Astrocyte of the spinal cord (primary cell): ENCODE results near the gene SELENOS.

Experiments used
- DNase-seq: peaks from one replicate; pipeline ENCODE4 v3.0.0; 2011; ENCODE audit warnings: low read depth, low spot score
- H3K4me3 ChIP-seq: 2 replicates; pipeline ENCODE4 v1.5.1; 2011; ENCODE audit warnings: low read depth, mild to moderate bottlenecking, low read length, moderate library complexity
- in situ Hi-C: cut with HindIII; loops from 2 replicates; pipeline ENCODE4 v1.10.0; 2017; ENCODE audit warnings: low sequenced_read_pairs
- TF ChIP-seq, protein P1 (sequence below): IDR thresholded peaks from 2 replicates; pipeline ENCODE4 v1.5.1; 2012; ENCODE audit warnings: low read depth, mild to moderate bottlenecking, low read length, inconsistent platforms

The SELENOS gene

DNA sequence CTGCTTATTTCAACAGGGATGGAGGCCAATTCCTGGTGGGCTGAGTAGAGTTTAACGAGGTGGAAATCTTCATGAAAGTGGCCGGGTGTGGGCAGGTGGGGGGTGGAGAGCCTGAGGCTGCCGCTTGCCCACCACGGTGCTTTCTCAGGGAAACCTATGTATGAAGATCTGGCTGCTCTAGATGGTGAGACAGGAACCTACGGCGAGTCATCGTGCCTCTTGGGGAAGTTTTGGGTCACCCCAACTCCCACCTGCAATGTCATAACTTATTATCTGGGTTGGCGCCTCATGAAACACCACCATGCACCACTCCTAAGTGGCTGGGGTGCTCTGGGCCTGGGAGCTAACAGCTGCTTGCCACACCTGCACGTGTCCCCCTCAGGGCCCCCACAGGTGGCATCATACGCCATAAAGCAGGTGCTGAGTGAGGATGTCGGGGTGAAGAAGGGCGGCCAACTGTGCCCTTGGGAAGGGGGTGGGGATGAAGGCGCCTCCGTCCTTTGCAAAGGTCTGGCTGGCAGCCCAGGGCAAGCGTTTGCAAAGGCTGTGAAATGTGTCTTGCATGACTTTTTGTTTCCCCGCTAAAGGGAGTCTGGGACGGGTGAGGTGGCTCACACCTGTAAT, 45.7 kb upstream of the SELENOS start:
- in situ Hi-C loops = no loop called here
- DNase-seq = no peak
- TF ChIP-seq, protein P1, sequence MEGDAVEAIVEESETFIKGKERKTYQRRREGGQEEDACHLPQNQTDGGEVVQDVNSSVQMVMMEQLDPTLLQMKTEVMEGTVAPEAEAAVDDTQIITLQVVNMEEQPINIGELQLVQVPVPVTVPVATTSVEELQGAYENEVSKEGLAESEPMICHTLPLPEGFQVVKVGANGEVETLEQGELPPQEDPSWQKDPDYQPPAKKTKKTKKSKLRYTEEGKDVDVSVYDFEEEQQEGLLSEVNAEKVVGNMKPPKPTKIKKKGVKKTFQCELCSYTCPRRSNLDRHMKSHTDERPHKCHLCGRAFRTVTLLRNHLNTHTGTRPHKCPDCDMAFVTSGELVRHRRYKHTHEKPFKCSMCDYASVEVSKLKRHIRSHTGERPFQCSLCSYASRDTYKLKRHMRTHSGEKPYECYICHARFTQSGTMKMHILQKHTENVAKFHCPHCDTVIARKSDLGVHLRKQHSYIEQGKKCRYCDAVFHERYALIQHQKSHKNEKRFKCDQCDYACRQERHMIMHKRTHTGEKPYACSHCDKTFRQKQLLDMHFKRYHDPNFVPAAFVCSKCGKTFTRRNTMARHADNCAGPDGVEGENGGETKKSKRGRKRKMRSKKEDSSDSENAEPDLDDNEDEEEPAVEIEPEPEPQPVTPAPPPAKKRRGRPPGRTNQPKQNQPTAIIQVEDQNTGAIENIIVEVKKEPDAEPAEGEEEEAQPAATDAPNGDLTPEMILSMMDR = no peak
- no peak overlapping the region for H3K4me3 ChIP-seq

GRCh38 chr15:101322016-101322695, 44.9 kb upstream of the SELENOS start:
- in situ Hi-C loops = no loop called here
- no peak overlapping the region for H3K4me3 ChIP-seq
- TF ChIP-seq, protein P1 = no peak
- DNase-seq = no peak

GRCh38 chr15:101320501-101321052, 43.3 kb upstream of the SELENOS start:
- in situ Hi-C loops = no loop called here
- no peak overlapping the region for H3K4me3 ChIP-seq
- TF ChIP-seq, protein P1 = peak; percentile 7

GRCh38 chr15:101318839-101319238, 41.6 kb upstream of the SELENOS start:
- no peak for DNase-seq
- in situ Hi-C loops = no loop called here
- TF ChIP-seq, protein P1 = no peak
- no peak overlapping the region for H3K4me3 ChIP-seq

More at GRCh38 chr15:101320501-101321052, 43.3 kb upstream of the SELENOS start:
- no peak for DNase-seq

DNA sequence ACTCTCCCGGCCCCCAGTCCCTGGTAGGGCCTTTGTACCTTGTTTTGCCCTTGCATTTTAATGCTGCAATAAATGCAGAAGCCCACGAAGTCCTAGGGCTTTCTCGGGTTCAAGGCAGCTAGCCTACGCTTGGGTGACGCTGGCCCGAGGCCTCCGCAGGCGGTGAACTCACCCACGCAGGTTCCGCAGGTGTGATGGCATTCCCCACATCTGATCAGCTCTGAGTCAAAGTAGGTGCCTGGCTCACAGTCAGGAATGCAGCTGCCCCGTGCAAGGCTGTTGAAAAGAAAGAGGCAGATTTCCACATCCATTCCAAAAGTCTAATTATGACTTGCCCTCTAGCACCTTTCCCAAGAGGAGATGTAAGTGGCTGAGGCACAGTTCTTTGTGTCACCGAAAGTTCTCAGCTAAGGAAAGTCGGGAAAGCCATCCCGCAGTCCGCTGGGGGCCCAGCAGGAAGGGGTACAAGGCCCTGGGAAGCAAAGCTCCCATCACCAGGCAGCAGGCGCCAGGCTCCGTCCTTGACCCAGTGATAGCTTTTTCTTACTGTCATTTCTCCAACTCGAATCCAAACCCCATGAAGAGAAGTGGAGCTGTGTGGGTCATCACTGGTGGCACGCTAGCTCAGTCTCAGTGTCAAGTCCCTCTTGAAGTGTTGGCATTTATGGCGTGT, 41.0 kb upstream of the SELENOS start:
- DNase-seq = no peak
- in situ Hi-C loops = no loop called here
- H3K4me3 ChIP-seq = no peak overlapping the region

GRCh38 chr15:101317336-101317872, 40.1 kb upstream of the SELENOS start:
- TF ChIP-seq, protein P1 = no peak
- H3K4me3 ChIP-seq = no peak overlapping the region
- in situ Hi-C loops = no loop called here
- DNase-seq = no peak

More for the DNA sequence above, 41.0 kb upstream of the SELENOS start:
- TF ChIP-seq, protein P1 = no peak
